CMK (cell line): ENCODE measurements around the gene ORAI2.
"Not testable (repeated sequence)": the region's sequence is repeated elsewhere in the genome, so short reads cannot be mapped to it uniquely, and the experiment has no call there.

Experiments used
- DNase-seq: peaks from one replicate; pipeline ENCODE4 v3.0.0-alpha.2; 2010; ENCODE audit warnings: low read depth

The ORAI2 gene

DNA sequence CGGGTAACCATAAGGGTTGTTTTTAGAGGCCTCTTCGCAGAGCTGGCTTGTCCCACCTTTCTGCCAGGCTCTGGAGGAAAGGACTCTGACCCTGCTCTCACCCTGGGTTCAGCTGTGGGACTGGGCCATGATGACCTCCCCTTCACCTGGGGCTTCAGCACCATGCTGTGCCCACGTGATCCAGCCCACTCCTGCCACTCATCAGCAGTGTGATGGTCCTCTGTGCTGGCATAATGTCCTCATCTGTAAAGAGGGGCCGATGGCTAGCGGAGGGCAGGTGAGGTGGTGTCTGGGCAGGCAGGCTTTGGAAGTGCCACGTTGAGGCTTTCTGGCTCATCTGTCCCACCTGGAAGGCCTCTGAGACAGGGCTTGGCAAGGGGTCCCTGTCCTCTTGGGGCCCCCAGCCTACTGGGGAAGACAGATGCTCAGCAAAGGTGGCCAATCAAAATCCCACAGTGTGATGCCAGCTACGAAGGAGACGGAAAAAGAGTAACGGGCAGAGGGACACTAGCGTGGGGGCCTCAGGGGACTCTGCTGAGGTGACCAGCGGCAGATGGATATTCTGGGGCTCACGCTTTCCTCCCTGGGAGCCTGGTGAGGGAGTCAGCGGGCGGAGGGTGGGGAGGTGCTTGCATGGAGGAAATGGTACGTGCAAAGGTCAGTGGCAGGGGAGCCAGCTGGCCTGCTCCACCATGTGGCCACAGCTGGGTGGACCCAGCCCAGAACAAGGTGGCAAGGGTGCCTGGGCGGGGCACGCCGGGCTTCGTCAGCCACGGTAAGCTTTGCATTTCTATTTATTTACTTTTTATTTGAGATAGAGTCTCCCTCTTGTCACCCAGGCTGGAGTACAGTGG lies 36.8 kb downstream of the ORAI2 start:
- DNase-seq, result no peak

DNA sequence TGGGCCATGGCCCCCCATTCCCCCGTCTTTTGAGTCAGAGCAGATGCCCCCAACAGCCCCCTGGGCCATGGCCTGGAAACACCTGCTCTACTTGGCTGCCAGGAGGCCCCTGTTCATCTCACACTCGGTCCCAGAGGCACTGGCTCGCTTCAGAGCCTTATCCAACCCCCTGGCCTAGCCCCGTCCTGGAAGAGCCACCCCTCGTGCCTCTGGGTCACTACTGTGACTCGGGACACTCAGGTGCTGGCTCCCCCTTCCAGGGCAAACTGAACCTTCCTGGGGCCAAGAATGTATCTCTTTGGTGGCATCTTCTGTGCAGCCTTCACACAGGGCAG lies 38.4 kb downstream of the ORAI2 start:
- no peak for DNase-seq

DNA sequence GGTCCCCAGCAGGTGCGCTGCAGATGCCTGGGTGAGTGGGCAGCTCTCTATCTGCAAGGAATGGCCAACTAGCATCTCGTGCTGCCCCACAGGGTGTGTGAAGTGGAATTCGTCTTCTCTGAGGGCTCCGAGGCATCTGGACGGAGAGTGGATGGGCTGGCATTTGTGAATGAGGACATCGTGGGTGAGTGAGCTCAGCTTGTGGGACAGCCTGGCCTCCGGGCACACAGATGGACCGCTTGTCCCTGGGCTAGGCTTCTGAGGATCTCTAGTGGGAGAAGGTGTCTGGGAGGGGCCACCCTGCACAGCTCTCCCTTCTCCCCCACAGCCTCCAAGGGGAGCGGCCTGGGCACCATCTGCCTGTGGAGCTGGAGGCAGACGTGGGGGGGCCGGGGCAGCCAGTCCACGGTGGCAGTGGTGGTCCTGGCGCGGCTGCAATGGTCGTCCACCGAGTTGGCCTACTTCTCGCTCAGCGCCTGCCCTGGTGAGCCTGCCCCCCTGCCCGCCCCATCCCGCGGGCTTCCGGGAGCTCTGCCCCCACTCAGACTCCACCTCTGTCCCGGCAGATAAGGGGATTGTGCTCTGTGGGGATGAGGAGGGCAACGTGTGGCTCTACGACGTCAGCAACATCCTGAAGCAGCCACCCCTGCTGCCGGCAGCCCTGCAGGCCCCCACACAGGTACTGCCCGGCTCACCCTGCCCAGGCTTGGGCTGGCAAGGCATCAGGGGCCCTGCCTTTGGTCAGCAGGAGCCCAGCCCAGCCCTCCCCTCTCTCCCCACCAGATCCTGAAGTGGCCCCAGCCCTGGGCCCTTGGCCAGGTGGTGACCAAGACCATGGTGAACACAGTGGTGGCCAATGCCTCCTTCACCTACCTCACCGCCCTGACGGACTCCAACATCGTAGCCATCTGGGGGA lies 39.0 kb downstream of the ORAI2 start:
- no peak for DNase-seq

DNA sequence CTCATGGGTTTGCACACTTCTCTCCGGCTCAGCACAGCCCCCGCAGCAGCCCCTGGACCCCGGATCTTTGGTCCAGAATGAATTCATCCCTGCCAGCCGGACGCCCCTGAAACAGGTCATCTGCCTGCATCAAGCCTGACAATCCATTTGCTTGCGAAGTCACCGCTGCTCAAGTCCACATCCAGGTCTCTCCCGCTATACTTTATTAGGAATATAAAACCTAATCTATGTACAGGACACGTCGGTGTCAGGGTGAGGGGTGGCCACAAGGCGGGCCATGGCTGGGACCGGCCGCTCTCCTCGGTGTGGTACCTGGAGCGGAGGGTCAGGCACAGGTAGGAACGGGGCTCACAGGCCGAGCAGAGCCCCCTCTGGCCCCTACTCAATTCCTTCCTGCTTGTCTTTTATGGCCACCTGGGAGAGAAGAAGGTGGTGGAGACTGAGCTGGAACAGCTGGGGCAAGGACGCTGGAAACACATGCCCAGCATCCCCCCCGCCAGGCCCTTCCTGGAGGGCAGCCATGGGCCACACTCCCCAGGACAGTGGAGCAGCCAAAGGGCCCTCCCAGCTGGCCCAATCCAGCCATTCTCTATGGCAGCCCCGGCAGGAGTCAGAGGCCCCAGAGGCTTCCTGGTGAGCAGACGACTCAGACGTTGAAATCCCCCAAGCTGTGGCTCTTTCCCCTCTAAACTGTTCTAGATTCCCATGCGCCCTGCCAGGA lies 40.1 kb downstream of the ORAI2 start:
- no peak for DNase-seq

DNA sequence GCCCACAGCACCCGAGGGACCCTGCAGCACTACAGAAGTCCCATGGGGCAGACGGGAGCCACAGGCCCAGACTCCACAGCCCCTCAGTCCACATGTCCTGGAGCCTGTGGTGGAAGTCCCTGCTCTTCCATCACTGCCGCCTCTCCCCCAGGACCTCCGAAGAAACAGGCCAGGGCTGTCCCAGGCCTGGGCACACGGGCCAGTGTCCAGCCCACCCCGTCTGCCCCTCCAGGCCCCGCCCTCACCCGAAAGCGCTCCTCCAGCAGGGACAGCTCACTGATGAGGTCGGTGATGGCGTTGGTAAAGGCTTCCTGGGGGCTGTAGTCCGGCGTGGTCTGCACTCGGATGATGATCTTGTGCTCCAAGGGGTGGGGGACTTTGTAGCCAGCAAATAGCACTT lies 40.7 kb downstream of the ORAI2 start:
- not testable (repeated sequence) for DNase-seq

DNA sequence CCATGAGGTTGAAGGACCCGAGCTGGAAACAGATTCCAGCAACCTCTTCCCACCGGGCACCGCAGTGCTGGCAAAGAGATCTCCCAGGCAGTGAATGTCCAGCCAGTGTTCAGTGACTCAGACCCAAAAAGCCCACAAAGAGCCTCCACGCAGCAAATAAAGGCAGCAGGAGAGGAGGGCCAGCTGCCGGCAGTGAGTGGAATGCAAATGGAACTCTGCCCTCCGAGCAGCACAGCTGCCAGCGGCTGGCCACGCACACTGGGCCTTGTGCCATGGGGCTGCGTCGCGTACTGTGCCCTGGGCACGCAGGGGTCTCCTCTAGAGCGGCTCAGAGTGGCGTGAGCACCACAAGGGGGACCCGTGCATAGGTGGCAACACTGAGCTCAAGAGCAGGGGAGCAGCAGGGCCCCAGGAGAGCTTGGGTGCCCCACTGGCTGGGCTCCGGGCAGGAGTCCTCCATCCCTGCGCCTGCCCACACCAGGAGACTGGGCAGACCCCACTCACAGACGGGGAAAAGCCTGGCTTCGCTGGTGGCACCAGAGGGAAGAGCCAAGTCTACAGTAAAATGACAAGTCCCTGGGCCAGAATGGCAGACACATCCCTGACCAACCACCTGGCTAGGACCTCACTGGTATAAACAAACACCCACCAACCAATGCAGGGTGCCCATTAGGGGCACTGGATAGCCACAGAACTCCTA lies 41.5 kb downstream of the ORAI2 start:
- DNase-seq, result not testable (repeated sequence)

DNA sequence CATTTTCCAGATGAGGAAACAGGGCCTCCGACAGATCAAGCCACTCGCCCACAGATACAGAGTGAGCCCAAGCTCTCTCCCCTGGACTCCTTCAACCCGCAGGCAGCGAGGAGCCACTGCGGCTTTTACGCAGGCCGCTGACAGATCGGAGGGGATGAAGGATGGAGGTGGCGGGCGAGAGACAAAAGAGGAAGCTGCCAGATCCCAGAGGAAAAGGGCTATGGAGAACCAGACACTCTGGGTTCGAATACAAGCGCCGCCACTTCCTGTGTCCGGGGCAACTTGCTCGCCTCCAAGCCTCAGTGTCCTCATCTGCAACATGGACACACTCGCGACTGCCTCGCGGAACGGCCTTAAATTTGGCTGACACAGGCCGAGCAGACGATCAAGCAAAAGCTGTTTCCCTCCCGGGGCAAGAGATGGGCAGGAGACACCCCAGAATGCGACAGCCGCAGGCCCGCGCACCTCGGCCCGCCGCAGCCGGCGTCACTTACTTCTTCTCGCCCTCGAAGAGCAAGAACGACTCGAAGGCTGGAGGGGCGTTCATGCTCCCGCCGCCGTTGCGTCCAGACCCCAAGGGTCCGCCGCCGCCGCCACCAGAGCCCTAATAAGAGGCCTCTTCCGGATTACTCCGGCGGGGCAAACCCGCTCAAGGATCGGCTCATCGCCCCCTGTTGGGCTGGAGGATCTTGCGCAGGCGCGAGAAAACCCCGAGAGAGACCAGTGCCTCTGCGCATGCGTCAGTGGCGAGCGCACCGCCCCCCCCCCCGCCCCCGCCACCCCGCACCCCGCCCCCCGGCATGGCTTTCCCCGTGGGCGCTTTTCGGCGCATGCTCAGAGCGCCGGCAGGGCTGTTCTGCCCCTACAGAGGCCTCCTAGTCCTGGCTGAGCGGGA lies 45.2 kb downstream of the ORAI2 start, which contains the start of gene POLR2J:
POLR2J (minus strand) TSS at position 609 of the 895 bp plus-strand sequence; CDS start at position 547, 62 bp downstream.
- DNase-seq, result not testable (repeated sequence)

DNA sequence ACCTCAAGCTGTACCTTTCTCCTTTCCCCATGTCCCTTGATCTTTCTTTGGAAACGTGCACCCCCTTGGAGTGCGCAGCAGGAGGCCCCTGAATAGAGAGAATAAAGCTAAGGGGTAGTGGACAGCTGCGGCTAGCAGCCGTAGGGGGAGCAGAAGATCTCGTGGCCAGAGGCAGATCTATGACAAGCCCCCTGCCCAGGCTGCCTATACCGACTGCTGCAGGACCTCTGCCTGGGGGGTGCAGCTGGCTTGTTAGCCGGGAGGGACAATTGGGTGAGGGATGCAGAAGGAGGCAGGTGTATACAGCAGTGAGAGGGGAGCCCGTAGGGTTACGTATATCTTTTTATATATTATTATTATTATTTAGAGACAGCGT lies 45.8 kb downstream of the ORAI2 start:
- not testable (repeated sequence) for DNase-seq

DNA sequence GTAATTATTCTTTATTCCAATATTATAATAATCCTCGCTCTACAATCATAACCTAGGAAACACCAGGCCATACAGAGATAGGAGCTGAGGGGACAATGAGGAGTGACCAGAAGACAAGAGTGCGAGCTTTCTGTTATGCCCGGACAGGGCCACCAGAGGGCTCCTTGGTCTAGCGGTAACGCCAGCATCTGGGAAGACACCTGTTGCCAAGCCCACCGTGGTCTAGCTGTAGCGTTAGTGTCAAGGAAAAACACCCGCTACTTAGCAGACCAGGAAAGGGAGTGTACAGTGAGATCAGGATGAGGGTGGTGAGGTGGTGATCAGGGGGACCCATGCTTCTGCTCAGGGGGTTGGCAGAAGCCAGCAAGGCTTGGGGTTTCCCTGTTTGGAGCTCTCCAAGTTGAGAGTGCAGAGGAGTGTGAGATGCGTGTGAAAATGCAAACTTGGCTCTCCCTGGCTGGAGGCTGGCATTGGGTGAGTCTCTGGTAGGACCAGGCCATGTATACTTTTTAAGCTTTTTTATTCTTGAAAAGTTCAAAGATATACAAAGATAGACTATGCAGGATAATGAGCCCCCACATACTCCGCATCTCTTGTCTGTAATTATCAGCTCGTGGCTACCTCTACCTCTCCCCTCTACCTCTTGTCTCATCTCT lies 46.7 kb downstream of the ORAI2 start:
- DNase-seq, result not testable (repeated sequence)

DNA sequence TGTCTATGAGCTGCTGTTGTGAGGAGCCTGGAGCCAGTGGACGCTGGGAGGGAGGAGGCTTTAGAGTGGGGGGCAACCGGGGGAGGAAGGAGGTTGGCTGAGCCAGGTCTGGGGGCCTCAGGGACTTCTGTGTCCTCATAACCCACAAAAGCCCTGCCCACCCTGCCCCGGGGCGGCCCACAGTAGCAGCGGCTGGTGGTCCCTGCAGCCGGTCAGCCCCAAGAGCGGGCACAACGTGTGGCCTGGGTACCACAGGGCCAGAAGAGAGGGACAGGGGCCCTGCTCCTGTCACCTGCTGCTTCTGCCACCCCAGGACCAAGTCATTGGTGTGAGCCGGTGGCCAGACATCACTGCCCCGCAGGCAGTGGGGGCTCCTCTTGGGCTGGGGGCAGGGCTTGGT lies 48.6 kb downstream of the ORAI2 start:
- DNase-seq, result not testable (repeated sequence)

DNA sequence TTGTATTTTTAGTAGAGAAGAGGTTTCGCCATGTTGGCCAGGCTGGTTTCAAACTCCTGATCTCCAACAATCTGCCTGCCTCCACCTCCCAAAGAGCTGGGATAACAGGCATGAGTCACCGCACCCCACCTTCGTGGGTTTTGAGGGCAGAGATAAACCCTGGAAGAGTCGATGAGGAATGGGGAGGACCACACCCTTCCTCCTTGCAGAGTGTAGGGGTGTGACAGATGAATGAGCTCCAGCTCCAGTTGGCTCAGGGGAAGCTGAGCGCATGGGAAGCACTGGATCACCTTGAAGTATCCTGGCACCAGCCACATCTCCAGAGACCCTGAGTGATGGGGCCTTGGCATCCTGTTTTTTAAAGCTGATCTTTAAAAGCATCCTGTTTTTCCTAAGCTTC lies 50.9 kb downstream of the ORAI2 start:
- not testable (repeated sequence) for DNase-seq

DNA sequence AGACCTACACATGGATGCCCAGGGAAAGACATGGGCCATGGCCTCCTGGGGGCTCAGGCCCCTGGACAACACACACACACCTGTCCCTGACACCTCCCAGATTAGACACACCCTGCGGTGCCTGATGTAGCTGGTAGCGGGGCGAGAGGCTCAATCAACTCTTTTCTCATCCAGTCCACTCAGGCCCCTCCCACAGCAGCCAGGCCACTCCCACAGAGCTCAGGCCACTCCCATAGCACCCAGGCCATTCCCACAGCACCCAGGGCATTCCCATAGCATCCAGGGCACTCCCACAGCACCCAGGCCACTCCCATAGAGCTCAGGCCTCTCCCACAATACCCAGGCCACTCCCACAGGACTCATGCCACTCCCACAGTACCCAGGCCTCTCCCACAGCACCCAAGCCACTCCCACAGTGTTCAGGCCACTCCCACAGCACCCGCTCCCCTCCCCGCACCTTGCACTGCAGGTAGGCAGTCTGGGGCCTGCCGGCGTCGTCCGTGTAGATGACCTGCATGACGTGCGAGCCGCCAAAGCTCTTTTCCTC lies 57.2 kb downstream of the ORAI2 start:
- DNase-seq, result not testable (repeated sequence)

DNA sequence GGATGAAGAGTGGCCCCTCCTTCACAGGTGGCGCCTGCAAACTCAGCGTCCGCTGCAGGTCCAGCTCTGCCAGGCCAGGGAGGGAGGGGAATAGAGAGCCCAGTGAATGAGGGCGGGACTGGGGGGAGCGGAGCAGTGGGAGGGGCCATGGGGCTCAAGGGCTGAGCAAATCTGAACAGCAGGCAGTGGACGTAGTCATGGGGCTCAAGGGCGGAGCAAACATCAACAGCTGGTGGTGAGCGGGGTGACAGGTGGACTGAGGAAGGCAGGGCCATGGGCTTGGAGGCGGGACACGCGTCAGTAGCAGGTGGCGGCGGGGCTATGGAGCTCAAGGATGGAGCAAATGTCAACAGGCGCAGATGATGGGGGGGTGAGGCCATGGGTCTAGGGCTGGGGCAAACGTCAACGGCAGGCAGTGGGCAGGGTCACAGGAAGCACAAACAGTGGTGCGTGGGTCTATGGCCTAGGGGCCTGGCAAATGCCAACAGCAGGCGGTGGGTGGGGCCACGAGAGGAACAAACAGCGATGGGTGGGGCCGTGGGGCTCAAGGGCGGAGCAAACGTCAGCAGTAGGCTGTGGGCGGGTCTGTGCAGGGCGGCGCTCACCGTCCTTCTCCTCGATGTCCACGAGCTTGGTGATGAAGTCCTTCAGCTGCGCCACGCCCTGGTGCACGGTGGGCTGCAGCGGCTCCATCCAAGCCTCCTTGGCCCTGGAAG lies 60.0 kb downstream of the ORAI2 start:
- DNase-seq, result not testable (repeated sequence)

DNA sequence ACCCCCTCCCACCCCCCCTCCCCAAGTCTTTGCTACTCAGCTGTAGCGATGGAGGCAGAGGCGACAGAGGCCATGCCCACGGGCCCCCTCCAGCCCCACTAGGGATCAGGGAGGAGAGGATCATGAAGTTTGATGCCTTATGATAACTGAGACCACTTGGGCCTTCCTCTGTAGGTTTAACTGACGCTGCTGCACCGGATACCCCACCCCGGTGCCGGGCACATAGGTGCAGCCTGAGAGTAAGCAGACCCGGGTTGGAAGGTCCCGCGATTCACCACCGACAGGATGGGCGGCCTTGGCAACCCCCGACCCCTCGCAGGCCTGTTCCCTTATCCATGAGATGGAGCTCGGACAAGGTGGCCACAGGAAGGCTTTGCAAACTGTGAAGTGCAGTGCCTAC lies 60.7 kb downstream of the ORAI2 start:
- DNase-seq, result not testable (repeated sequence)

DNA sequence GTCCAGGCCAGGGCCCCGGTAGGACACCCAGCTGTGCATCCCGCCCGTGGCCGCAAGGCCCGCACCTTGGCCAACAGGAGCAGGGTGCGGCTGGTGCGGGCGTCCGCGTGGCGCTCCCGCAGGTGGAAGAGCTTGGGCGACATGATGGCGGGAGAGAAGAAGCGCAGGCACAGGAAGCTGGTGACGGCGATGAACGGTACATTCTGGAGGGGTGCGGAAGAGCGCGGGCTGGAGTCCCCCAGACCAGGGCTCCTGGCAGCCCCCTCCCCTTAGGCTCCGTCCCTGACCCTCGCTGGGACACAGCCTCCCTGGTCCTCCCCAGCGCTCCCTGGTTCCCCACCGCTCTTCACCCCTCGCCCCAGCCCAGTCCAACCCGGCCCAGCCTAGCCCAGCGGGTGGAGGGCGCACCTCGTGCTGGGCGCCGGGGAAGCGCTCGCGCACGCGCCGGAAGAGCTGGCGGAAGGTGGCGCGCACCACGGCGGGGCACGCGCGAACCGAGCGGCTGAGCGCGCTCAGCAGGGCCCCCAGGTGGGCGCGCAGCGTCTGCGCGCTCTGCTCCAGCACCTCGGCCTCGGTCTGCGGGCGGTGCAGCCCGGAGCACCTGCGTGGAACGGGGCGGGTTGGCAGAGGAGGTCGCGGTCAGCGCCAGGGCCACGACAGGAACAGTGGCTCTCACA lies 61.2 kb downstream of the ORAI2 start:
- not testable (repeated sequence) for DNase-seq

DNA sequence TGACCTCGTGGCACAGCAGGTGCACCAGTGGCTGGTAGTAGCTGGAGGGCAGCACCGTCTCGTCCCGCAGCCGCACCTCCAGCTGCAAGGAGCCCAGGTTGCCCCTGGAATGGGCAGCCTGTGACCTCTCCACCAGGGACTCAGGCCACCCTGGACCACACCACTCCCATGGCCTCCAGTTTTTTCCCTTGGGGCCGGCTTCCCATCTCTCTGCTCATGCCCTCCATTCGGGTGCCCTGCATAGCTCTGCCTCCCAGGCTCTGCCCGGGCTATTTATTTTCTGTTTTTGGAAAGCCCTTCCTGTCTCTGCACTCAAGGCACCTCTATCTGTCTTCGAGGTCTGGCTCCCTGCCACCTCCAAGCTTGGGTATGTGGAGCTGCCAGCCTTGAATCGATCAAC lies 63.5 kb downstream of the ORAI2 start:
- DNase-seq, result not testable (repeated sequence)

DNA sequence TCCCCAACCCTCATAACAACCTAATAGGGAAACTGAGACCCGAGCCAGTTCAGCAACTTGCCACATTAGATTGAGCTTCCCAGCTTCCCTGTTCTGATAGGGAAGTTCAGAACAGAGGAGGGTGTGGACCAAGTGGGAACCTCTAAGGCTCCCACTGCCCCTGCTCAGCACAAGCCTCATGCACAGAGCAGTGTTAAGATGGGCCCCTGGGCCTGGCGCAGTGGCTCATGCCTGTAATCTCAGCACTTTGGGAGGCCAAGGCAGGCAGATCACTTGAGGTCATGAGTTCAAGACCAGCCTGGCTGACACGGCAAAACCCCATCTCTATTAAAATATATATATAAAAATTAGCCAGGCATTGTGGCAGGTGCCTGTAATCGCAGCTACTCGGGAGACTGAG lies 63.9 kb downstream of the ORAI2 start:
- not testable (repeated sequence) for DNase-seq

DNA sequence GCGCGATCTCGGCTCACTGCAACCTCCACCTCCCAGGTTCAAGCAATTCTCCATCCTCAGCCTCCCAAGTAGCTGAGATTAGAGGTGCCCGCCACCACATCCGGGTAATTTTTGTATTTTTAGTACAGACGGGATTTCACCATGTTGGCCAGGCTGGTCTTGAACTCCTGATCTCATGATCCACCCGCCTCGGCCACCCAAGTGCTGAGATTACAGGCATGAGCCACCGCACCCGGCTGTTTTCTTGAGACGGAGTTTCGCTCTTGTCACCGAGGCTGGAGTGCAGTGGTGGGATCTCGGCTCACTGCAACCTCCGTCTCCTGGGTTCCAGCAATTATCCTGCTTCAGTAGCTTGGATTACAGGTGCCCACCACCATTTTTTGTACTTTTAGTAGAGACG lies 64.9 kb downstream of the ORAI2 start:
- not testable (repeated sequence) for DNase-seq
